ENCODE results near the gene FRMD3.

GRCh38 chr9:83474631-83475030 is 63.6 kb downstream of the FRMD3 start:
- no peak for TF ChIP-seq CTCF (IDR thresholded peaks at IDR 0.05)
- no peak for TF ChIP-seq POLR2A (IDR thresholded peaks at IDR 0.05)
